HG02852 (cell line): ENCODE data around the gene ATP13A2.
A peak's percentile ranks its signal among the peaks of the same experiment; 100 is the strongest.

Experiments used
- ATAC-seq: cut with Tn5 transposase; IDR thresholded peaks from one replicate; pipeline ENCODE4 v1.9.1; 2021; ENCODE audit warnings: mild to moderate bottlenecking, moderate library complexity; ENCODE audit not compliant: unreplicated experiment

Gene ATP13A2, protein sequence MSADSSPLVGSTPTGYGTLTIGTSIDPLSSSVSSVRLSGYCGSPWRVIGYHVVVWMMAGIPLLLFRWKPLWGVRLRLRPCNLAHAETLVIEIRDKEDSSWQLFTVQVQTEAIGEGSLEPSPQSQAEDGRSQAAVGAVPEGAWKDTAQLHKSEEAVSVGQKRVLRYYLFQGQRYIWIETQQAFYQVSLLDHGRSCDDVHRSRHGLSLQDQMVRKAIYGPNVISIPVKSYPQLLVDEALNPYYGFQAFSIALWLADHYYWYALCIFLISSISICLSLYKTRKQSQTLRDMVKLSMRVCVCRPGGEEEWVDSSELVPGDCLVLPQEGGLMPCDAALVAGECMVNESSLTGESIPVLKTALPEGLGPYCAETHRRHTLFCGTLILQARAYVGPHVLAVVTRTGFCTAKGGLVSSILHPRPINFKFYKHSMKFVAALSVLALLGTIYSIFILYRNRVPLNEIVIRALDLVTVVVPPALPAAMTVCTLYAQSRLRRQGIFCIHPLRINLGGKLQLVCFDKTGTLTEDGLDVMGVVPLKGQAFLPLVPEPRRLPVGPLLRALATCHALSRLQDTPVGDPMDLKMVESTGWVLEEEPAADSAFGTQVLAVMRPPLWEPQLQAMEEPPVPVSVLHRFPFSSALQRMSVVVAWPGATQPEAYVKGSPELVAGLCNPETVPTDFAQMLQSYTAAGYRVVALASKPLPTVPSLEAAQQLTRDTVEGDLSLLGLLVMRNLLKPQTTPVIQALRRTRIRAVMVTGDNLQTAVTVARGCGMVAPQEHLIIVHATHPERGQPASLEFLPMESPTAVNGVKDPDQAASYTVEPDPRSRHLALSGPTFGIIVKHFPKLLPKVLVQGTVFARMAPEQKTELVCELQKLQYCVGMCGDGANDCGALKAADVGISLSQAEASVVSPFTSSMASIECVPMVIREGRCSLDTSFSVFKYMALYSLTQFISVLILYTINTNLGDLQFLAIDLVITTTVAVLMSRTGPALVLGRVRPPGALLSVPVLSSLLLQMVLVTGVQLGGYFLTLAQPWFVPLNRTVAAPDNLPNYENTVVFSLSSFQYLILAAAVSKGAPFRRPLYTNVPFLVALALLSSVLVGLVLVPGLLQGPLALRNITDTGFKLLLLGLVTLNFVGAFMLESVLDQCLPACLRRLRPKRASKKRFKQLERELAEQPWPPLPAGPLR

DNA sequence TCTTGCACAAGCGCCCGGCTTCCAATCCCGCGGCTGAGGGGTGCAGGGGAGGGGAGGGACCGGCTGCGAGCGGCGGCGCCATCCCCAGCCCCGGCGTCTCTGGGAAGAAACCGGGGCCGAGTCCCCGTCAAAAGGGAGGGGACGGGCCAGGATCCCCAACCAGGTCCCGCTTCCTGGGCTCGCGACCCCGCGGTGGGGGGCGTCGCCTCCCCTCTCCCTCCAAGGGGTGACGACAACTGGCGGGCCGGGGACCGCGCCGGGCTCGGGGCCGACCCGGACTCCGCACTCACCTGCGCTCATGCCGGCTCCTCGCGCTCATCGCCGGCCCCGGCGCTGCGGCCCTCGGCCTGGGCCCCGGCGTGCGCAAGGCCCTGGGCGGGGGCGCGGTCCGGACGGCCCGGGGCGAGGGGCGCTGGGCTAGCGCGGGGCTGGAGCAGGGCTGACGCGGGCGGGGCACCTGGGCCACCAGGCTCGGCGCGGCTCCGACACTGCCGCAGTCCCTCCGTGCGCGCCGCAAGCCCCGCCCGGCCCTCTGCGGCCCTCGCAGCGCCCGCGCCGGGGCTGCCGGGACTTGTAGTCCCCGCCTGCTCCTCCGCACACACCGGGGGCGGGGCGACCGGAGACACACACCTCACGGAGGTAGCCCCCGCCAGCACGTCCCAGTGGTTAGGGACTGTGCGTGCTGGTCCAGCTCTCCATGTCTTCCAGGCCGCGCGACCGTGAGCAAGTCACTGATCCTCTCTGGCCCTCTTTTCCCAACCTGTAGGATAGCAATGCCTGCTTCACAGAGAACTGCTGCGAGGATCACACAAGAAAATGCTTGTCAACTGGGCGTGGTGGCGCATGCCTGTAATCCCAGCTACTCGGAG, at the start of gene ATP13A2:
ATP13A2 (minus strand) TSS at position 490 of the 869 bp plus-strand sequence; CDS start at position 300, 190 bp downstream.
- peak; percentile 90 for ATAC-seq

DNA sequence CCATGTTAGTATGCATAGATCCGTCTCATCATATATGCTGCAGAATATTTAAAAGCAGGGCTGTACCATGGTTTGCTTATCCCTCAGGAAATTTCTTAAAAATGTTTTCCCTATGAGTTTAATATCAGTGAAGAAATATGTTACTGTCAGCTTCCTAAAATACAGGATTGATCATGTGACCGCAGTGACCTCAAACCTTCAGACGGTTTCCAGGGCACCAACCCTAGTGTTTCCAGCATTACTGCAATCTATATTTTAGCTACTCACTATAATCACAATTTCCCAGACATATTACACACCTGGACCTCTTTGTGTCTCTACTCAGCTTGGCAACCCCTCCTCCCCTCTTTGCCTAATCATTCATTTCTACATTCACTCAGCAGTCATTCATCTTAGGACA, 49.8 kb upstream of the ATP13A2 start:
- ATAC-seq: no peak

- no peak for ATAC-seq
Observed at GRCh38 chr1:17060306-17060749, 48.6 kb upstream of the ATP13A2 start.

- ATAC-seq: no peak
Observed at GRCh38 chr1:17059391-17060305, 47.9 kb upstream of the ATP13A2 start.

DNA sequence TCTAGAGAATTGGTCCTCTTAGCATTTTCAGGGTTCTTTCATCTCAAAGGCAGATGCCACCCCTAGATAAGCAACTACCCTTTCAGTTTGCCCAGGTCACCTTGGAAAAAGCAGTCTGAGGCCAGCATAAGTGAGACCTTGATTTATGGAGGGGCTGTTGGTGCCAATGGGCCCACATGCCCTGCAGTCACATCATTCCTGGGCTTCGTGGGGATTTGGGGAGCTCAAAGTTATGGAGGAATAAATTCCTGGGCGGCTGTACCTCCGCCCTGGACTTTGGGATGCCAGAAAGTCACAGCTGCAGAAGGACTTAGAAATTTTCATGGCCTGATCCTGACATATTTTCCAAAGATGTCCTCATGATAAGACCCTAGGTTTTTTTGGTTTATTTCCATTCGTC, 44.8 kb upstream of the ATP13A2 start:
- ATAC-seq: no peak

DNA sequence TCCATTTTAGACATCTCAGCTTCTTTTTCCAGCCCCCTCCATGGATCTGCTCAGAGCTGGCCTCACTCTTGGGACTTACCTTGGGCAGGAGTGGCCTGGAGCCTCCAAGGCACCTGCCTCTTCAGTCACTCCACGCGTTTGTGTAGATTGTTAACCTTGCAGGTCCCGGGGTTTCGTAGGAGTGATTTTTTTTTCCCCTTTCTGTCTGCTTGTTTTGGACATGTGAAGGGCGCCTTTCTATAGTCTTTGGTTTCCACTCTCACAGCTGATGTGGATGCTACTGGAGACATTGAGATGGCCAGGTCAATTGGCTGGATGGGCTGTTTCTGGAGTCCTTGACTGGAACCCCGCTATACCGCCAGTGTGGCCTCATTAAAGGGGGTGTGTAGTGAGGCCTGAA, 44.1 kb upstream of the ATP13A2 start:
- no peak for ATAC-seq

DNA sequence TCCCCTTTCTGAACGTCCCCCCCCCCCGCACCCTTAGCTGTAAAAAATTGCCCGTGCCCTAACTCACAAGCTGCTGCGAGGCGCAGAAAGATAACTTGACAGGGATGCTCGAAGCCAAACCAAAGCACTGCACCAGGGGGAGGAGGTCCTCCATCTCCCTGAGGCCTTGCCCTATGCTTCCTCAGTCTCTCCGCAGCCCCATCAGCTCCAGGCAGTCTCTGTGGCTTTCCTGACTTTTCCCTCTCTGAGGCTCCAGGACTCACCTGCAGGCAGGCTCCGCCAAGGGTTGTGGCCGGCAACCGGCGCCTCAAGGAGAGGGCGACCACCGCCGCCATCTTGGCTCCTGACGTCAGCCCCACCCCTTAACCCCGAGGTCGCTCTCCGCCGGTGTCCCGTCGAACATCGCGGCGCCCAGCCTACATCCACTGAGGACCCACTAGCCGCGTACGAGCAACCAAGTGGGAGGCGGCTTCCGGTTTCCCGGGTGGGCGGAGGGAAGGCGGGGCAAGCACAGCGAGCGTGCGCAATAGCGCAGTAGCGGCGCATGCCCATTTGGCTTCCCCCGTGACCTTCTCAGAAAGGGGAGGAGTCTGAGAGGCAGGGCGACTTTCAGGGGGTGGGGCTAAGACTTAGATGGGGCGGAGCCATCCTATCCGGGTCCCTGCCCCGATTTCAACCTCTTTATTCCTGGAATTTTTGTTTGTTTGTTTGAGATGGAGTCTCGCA, 42.1 kb upstream of the ATP13A2 start, which contains the start of gene SDHB:
SDHB (minus strand) TSS at position 348 of the 726 bp plus-strand sequence; CDS start at position 335, 13 bp downstream.
- ATAC-seq: peak; percentile 97

- ATAC-seq: no peak
Observed at GRCh38 chr1:17053086-17053684, 41.5 kb upstream of the ATP13A2 start.

GRCh38 chr1:17052641-17053040, 40.9 kb upstream of the ATP13A2 start:
- no peak for ATAC-seq

DNA sequence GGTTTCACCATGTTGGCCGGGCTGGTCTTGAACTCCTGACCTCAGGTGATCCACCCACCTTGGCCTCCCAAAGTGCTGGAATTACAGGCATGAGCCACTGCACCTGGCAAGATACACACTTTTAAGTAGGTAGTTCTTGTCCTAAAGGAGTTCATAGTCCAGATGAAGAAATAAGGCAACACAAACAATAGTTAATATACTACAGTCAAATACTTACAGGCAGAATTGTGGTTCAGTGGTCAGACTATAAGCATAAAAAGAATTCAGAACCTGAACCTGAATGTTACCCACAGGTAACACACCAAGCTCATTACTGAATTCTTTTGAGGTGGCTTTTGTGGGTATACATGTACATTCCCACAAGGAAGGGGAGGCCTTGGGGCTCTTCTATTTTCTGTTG, 40.3 kb upstream of the ATP13A2 start:
- no peak for ATAC-seq

DNA sequence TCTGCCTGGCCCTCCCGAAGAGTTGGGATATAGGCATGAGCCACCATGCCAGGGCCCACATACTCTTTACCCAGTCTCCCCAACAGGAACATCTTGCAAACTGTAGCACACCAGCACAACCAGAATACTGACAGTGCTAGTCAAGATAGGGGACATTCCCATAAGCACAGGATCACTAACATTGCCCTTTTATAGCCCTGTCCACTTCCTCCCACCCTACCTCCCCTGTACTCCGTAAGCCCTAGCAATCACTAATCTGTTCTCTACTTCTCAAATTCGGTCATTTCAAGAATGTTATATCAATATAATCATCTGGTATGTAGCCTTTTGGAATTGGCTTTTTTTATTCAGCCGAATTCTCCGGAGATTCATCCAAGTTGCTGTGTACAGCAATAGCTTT, 36.2 kb upstream of the ATP13A2 start:
- ATAC-seq: no peak

GRCh38 chr1:17046334-17046657, 34.6 kb upstream of the ATP13A2 start:
- ATAC-seq: no peak

GRCh38 chr1:17045634-17046333, 34.1 kb upstream of the ATP13A2 start:
- no peak for ATAC-seq

GRCh38 chr1:17045150-17045549, 33.4 kb upstream of the ATP13A2 start:
- ATAC-seq: no peak

- no peak for ATAC-seq
Observed at GRCh38 chr1:17043676-17044075, 31.9 kb upstream of the ATP13A2 start.

DNA sequence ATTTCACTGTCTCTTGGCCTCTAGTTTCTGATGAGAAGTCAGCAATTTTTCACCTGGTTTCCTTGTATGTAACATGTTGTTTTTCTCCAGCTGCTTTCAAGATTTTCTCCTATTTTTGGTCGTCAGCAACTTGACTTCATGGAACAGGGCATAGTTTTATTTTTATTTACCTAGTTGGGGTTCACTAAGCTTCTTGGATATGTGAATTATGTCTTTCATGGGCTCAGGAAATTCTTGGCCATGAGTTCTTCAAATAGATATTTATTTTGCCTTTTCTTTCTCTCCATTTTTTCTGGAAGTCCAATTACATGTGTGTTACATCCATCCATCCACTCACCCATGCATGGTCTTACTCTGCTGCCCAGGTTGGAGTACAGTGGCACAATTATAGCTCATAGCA, 28.4 kb upstream of the ATP13A2 start:
- no peak for ATAC-seq

- ATAC-seq: no peak
Observed at GRCh38 chr1:17039522-17039921, 27.8 kb upstream of the ATP13A2 start.

DNA sequence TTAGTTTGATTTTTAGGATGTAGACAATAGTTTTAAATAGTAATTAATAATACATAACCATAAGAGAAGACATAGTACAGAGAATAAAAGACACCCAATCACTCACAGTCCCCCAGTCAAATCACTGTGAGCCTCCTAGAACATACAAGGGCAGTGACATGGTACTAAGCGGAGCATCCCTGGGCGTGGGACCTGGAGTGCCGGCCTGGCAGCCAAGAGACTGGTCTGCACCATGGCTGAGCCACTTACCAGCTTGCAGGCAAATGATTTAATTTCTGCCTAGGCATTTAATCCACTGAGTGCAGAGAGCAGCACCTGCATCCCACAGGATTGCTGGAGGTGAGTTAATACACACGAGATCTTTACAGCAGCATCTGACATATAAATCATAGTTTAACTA, 21.8 kb upstream of the ATP13A2 start:
- no peak for ATAC-seq
